GM23338 (cell line): ENCODE data around the gene CTTN. TPM values are rescaled to one million over a fixed set of nuclear protein-coding genes. Genes with fewer than 3 reads are reported as not detected.

Source experiments
- ATAC-seq: fragments of 200-7000 bp; cut with Tn5 transposase; 3 replicates; pipeline ENCODE4 v1.9.1; 2020
- DNase-seq: peaks from one replicate; pipeline ENCODE4 v3.0.0-alpha.2; 2015; ENCODE audit warnings: low spot score
- H2AFZ ChIP-seq: fragments of 200-600 bp; sonication (generic); 2 replicates; pipeline ENCODE4 v1.8.0; 2016; ENCODE audit warnings: antibody characterized with exemption, mild to moderate bottlenecking, moderate library complexity
- H3F3A ChIP-seq: fragments of 200-600 bp; sonication (generic); replicated peaks from 2 replicates; pipeline ENCODE4 v1.8.0; 2017; ENCODE audit warnings: antibody characterized with exemption, mixed run types, low read depth
- H3K27ac ChIP-seq: fragments of 200-600 bp; sonication (generic); 2 replicates; pipeline ENCODE4 v1.6.1; 2016; ENCODE audit warnings: low read depth
- H3K27me3 ChIP-seq: fragments of 200-600 bp; sonication (generic); 2 replicates; pipeline ENCODE4 v1.8.0; 2016; ENCODE audit warnings: mild to moderate bottlenecking, mixed run types, moderate library complexity; ENCODE audit not compliant: insufficient read depth
- H3K36me3 ChIP-seq: fragments of 200-600 bp; sonication (generic); 2 replicates; pipeline ENCODE4 v1.8.0; 2016; ENCODE audit warnings: mild to moderate bottlenecking; ENCODE audit not compliant: insufficient read depth
- H3K4me1 ChIP-seq: fragments of 200-600 bp; sonication (generic); 2 replicates; pipeline ENCODE4 v1.8.0; 2016; ENCODE audit warnings: mild to moderate bottlenecking, moderate library complexity; ENCODE audit not compliant: insufficient read depth
- H3K4me2 ChIP-seq: fragments of 200-600 bp; sonication (generic); 2 replicates; pipeline ENCODE4 v1.7.1; 2017; ENCODE audit warnings: mixed run types
- H3K4me3 ChIP-seq: fragments of 200-600 bp; sonication (generic); 2 replicates; pipeline ENCODE4 v1.6.1; 2016; ENCODE audit warnings: mixed run types
- H3K79me2 ChIP-seq: fragments of 200-600 bp; sonication (generic); replicated peaks from 2 replicates; pipeline ENCODE4 v1.8.0; 2017; ENCODE audit warnings: mild to moderate bottlenecking; ENCODE audit not compliant: insufficient read depth
- H3K9me2 ChIP-seq: fragments of 200-600 bp; sonication (generic); 2 replicates; pipeline ENCODE4 v1.8.0; 2017; ENCODE audit not compliant: insufficient read depth
- H4K20me1 ChIP-seq: fragments of 200-600 bp; sonication (generic); replicated peaks from 2 replicates; pipeline ENCODE4 v1.8.0; 2017; ENCODE audit warnings: mild to moderate bottlenecking; ENCODE audit not compliant: insufficient read depth
- H3K27ac Mint-ChIP-seq: 2 replicates; pipeline ENCODE4 v1.8.0; 2020; ENCODE audit warnings: inconsistent platforms, mild to moderate bottlenecking, moderate library complexity, mixed read lengths
- H3K27me3 Mint-ChIP-seq: 3 replicates; pipeline ENCODE4 v1.8.0; 2022; ENCODE audit warnings: low read depth, mild to moderate bottlenecking, moderate library complexity, mixed read lengths, inconsistent platforms; ENCODE audit not compliant: insufficient read depth, poor library complexity
- H3K36me3 Mint-ChIP-seq: 3 replicates; pipeline ENCODE4 v1.8.0; 2021; ENCODE audit warnings: low read depth, mild to moderate bottlenecking, inconsistent platforms, moderate library complexity, mixed read lengths
- H3K4me1 Mint-ChIP-seq: 3 replicates; pipeline ENCODE4 v1.8.0; 2020; ENCODE audit warnings: mild to moderate bottlenecking, inconsistent platforms, mixed read lengths
- H3K4me3 Mint-ChIP-seq: 3 replicates; pipeline ENCODE4 v1.8.0; 2021; ENCODE audit warnings: moderate library complexity, mild to moderate bottlenecking, inconsistent platforms, mixed read lengths
- H3K9me3 Mint-ChIP-seq: 3 replicates; pipeline ENCODE4 v1.8.0; 2020; ENCODE audit warnings: moderate library complexity, mild to moderate bottlenecking, inconsistent platforms, mixed read lengths
- CREB1 ChIP-seq: fragments of 250-450 bp; sonication (Bioruptor Pico); IDR thresholded peaks from 2 replicates; pipeline ENCODE4 v1.5.0; 2020; ENCODE audit warnings: low read depth, mild to moderate bottlenecking, moderate library complexity
- EZH2phosphoT487 ChIP-seq: fragments of 200-600 bp; sonication (generic); IDR thresholded peaks from one replicate; pipeline ENCODE4 v1.8.1; 2018; ENCODE audit warnings: antibody characterized with exemption; ENCODE audit not compliant: unreplicated experiment
- NANOG ChIP-seq: IDR thresholded peaks from 2 replicates; pipeline ENCODE4 v1.6.1; 2016; ENCODE audit warnings: antibody characterized with exemption, borderline replicate concordance
- POLR2AphosphoS5 ChIP-seq: IDR thresholded peaks from 2 replicates; pipeline ENCODE4 v1.6.1; 2016; ENCODE audit warnings: antibody characterized with exemption, low read depth
- STAT1 ChIP-seq: IDR thresholded peaks from one replicate; pipeline ENCODE4 v1.6.1; 2016; ENCODE audit warnings: antibody characterized with exemption; ENCODE audit not compliant: unreplicated experiment
- ZNF114 ChIP-seq: fragments of 250-450 bp; sonication (Bioruptor Pico); IDR thresholded peaks from 2 replicates; pipeline ENCODE4 v1.5.0; 2020; ENCODE audit warnings: mild to moderate bottlenecking, moderate library complexity
- ZNF331 ChIP-seq: fragments of 250-450 bp; sonication (Bioruptor Pico); IDR thresholded peaks from 2 replicates; pipeline ENCODE4 v1.5.0; 2020; ENCODE audit warnings: low read depth, mild to moderate bottlenecking, moderate library complexity
- polyA plus RNA-seq: library from polyadenylated mRNA; unstranded; fragments of >200 nt; fragmentation: Nextera tagmentation; extraction: Ambion mirVana; gene quantifications from 2 replicates; pipeline ENCODE4 v1.2.1, GENCODE V29; 2016
- total RNA-seq: library from RNA; depleted of rRNA; stranded (reverse); fragments of >200 nt; shearing (Covaris generic); gene quantifications from 2 replicates; pipeline ENCODE4 v1.2.3, GENCODE V29; 2014
- TF ChIP-seq, protein P1 (sequence below): IDR thresholded peaks from one replicate; pipeline ENCODE4 v1.6.1; 2018; ENCODE audit warnings: antibody characterized with exemption; ENCODE audit not compliant: unreplicated experiment
- TF ChIP-seq, protein P2 (sequence below): IDR thresholded peaks from 2 replicates; pipeline ENCODE4 v1.6.1; 2016; ENCODE audit warnings: antibody characterized with exemption
- TF ChIP-seq, protein P3 (sequence below), 2 experiments: fragments of 200-600 bp in 1 of 2; sonication (generic) in 1 of 2; conservative IDR thresholded peaks; 2 replicates each; pipeline versions ENCODE4 v1.5.1 to v1.6.1; 2016 to 2017; ENCODE audit warnings: antibody characterized with exemption in 2 of 2, low read depth in 2 of 2, mild to moderate bottlenecking in 2 of 2, moderate library complexity in 1 of 2

Gene CTTN
- total and polyA plus RNA-seq, 2 experiments from 2014 or later = 163 to 343 TPM

DNA sequence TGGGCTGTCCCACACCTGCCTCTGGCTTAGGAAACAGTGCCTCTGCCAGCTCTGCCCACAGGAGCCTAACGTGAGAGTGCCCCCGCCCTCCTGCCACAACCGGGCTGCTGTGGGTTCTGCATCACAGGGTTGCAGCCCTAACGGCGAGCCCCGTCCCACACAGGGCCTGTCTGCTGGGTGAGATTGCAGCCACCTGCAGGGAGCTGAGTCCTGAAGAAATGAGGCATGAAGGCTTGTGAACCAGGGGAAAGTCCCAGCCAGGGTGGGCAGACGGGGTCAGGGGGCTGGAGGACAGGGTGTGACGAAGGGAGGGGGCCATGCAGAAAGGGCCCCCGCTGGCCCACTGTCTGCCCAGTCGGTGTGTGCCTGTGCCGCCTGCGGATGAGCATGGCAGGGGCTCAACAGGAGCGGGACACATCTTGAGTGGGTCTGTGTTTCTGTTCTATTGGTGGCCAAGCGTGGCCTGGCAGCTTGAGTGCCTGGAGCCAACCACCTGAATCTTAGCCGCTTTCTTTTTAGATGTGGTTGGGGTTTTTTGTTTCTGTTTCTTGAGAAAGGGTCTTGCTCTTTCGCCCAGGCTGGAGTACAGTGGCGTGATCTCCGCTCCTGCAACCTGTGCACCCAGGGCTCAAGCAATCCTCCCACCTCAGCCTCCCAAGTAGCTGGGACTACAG, 38.9 kb downstream of the CTTN start:
- peaks cover 6% of the 10 kb centered on the region for H3K27me3 Mint-ChIP-seq

More for the DNA sequence above, 38.9 kb downstream of the CTTN start:
- Mint-ChIP-seq H3K4me1 (peaks cover 6% of the 10 kb centered on the region), H3K9me3 (peaks cover 3% of the 10 kb centered on the region; the same call in 2 of the 3 replicates), H3K27ac (no peak overlapping the region), H3K36me3 (peaks cover 83% of the 10 kb centered on the region), H3K4me3 (no peak overlapping the region)
- H3K27me3 ChIP-seq = no peaks in the 10 kb centered on the region
- H3K4me3 ChIP-seq = no peak overlapping the region
- no peak overlapping the region for H2AFZ ChIP-seq
- no peaks in the 10 kb centered on the region for H3K4me1 ChIP-seq
- peaks cover 19% of the 10 kb centered on the region; the same call in 1 of the 2 replicates for H3K36me3 ChIP-seq
- H3K79me2 ChIP-seq = no peaks in the 10 kb centered on the region
- H3K27ac ChIP-seq = no peak overlapping the region
- no peaks in the 10 kb centered on the region for H3K9me2 ChIP-seq
- ATAC-seq (no peak), DNase-seq (no peak)
- H3F3A ChIP-seq = no peaks in the 10 kb centered on the region
- peaks cover 4% of the 10 kb centered on the region; the same call in 1 of the 2 replicates for H4K20me1 ChIP-seq
- no peak for TF ChIP-seq STAT1
- TF ChIP-seq NANOG = no peak
- TF ChIP-seq, protein P1, sequence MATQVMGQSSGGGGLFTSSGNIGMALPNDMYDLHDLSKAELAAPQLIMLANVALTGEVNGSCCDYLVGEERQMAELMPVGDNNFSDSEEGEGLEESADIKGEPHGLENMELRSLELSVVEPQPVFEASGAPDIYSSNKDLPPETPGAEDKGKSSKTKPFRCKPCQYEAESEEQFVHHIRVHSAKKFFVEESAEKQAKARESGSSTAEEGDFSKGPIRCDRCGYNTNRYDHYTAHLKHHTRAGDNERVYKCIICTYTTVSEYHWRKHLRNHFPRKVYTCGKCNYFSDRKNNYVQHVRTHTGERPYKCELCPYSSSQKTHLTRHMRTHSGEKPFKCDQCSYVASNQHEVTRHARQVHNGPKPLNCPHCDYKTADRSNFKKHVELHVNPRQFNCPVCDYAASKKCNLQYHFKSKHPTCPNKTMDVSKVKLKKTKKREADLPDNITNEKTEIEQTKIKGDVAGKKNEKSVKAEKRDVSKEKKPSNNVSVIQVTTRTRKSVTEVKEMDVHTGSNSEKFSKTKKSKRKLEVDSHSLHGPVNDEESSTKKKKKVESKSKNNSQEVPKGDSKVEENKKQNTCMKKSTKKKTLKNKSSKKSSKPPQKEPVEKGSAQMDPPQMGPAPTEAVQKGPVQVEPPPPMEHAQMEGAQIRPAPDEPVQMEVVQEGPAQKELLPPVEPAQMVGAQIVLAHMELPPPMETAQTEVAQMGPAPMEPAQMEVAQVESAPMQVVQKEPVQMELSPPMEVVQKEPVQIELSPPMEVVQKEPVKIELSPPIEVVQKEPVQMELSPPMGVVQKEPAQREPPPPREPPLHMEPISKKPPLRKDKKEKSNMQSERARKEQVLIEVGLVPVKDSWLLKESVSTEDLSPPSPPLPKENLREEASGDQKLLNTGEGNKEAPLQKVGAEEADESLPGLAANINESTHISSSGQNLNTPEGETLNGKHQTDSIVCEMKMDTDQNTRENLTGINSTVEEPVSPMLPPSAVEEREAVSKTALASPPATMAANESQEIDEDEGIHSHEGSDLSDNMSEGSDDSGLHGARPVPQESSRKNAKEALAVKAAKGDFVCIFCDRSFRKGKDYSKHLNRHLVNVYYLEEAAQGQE = no peak
- no peak for TF ChIP-seq CREB1
- TF ChIP-seq, protein P2, sequence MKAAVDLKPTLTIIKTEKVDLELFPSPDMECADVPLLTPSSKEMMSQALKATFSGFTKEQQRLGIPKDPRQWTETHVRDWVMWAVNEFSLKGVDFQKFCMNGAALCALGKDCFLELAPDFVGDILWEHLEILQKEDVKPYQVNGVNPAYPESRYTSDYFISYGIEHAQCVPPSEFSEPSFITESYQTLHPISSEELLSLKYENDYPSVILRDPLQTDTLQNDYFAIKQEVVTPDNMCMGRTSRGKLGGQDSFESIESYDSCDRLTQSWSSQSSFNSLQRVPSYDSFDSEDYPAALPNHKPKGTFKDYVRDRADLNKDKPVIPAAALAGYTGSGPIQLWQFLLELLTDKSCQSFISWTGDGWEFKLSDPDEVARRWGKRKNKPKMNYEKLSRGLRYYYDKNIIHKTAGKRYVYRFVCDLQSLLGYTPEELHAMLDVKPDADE = no peak
- TF ChIP-seq, protein P3, sequence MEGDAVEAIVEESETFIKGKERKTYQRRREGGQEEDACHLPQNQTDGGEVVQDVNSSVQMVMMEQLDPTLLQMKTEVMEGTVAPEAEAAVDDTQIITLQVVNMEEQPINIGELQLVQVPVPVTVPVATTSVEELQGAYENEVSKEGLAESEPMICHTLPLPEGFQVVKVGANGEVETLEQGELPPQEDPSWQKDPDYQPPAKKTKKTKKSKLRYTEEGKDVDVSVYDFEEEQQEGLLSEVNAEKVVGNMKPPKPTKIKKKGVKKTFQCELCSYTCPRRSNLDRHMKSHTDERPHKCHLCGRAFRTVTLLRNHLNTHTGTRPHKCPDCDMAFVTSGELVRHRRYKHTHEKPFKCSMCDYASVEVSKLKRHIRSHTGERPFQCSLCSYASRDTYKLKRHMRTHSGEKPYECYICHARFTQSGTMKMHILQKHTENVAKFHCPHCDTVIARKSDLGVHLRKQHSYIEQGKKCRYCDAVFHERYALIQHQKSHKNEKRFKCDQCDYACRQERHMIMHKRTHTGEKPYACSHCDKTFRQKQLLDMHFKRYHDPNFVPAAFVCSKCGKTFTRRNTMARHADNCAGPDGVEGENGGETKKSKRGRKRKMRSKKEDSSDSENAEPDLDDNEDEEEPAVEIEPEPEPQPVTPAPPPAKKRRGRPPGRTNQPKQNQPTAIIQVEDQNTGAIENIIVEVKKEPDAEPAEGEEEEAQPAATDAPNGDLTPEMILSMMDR (conservative IDR thresholded peaks at IDR 0.05; ENCODE audit: low read depth in 2 of 2) = no peak
- no peak for TF ChIP-seq ZNF114
- no peak for TF ChIP-seq POLR2AphosphoS5
- no peak for TF ChIP-seq ZNF331 (CRISPR knock-in tag)
- no peak for TF ChIP-seq EZH2phosphoT487
- no peak overlapping the region for H3K4me2 ChIP-seq
